HepG2 (cell line): ENCODE data around the gene CCDC33. TPM values are rescaled to one million over a fixed set of nuclear protein-coding genes. Genes with fewer than 3 reads are reported as not detected.
A peak's percentile ranks its signal among the peaks of the same experiment; 100 is the strongest.

Experiments
- ATAC-seq: fragments of 200-7000 bp; cut with Tn5 transposase; 3 replicates; pipeline ENCODE4 v1.9.1; 2020; ENCODE audit warnings: mild to moderate bottlenecking, moderate library complexity
- BruUV-seq: library from RNA; stranded (reverse); fragments of 400-500 nt; replicated peaks from 2 replicates; lab custom pipeline; 2021; lab: Mats Ljungman, UMichigan
- CTCF ChIA-PET: fragments of 300-600 bp; formaldehyde crosslinking; extraction: SDS; loops from one replicate; lab custom pipeline; 2021; ENCODE audit warnings: low total read pairs, inconsistent platforms, low intra/inter-chr PET ratio; lab: Yijun Ruan, JAX
- POLR2A ChIA-PET: fragments of 350-600 bp; sonication (Branson Sonifier 250); formaldehyde crosslinking; loops from one replicate; lab custom pipeline; 2020; ENCODE audit warnings: antibody characterized with exemption, inconsistent platforms; lab: Yijun Ruan, JAX
- DNase-seq: peaks from one replicate; pipeline ENCODE4 v3.0.0-alpha.2; 2015; ENCODE audit warnings: low spot score
- FAIRE-seq: peaks from 3 replicates; lab custom pipeline; 2011; peaks lifted over from hg19 to GRCh38; lab: Jason Lieb, UNC
- H2AFZ ChIP-seq: one replicate; pipeline ENCODE4 v1.6.1; 2011; ENCODE audit warnings: low read length, inconsistent platforms
- H3K27ac ChIP-seq: fragments of 300-600 bp; 3 replicates; pipeline ENCODE4 v1.8.0; 2011; ENCODE audit warnings: mixed run types, mild to moderate bottlenecking, mixed read lengths, low read length, inconsistent platforms; ENCODE audit not compliant: insufficient read depth; ENCODE audit errors: extremely low read length
- H3K27me3 ChIP-seq, 2 experiments: fragments of 200-600 bp in 1 of 2; 2 replicates in 1 of 2; 3 replicates in 1 of 2; pipeline versions ENCODE4 v1.6.0 to v1.8.0; 2011; ENCODE audit warnings: low read length in 2 of 2, mild to moderate bottlenecking in 2 of 2, moderate library complexity in 2 of 2, inconsistent platforms in 1 of 2; ENCODE audit not compliant: insufficient read depth in 2 of 2, control insufficient read depth in 1 of 2
- H3K36me3 ChIP-seq, 2 experiments: fragments of 200-600 bp in 1 of 2; replicated peaks in 1 of 2; 2 replicates in 1 of 2; 3 replicates in 1 of 2; pipeline versions ENCODE4 v1.5.1 to v1.8.0; 2011; ENCODE audit warnings: low read length in 2 of 2, inconsistent platforms in 1 of 2; ENCODE audit not compliant: insufficient read depth in 2 of 2, control insufficient read depth in 1 of 2
- H3K4me1 ChIP-seq: 2 replicates; pipeline ENCODE4 v1.5.1; 2012; ENCODE audit warnings: low read length, inconsistent platforms; ENCODE audit not compliant: insufficient read depth
- H3K4me2 ChIP-seq: 2 replicates; pipeline ENCODE4 v1.6.0; 2011; ENCODE audit warnings: low read depth, low read length, inconsistent platforms
- H3K4me3 ChIP-seq, 3 experiments: fragments of 200-600 bp in 1 of 3; sonication (generic), shearing (Covaris generic) in 1 of 3; replicated peaks in 1 of 3; 2 replicates each; pipeline ENCODE4 v1.5.1; 2011 to 2016; ENCODE audit warnings: low read length in 3 of 3, inconsistent platforms in 2 of 3, low read depth in 2 of 3, mild to moderate bottlenecking in 2 of 3, control low read depth in 1 of 3, mixed read lengths in 1 of 3; ENCODE audit not compliant: insufficient read depth in 1 of 3
- H3K79me2 ChIP-seq: one replicate; pipeline ENCODE4 v1.6.1; 2011; ENCODE audit warnings: low read length, inconsistent platforms; ENCODE audit not compliant: insufficient read depth
- H3K9ac ChIP-seq: 2 replicates; pipeline ENCODE4 v1.6.0; 2011; ENCODE audit warnings: mild to moderate bottlenecking, low read depth, low read length, inconsistent platforms; ENCODE audit not compliant: insufficient read depth
- H3K9me3 ChIP-seq: 2 replicates; pipeline ENCODE4 v1.5.1; 2012; ENCODE audit warnings: mild to moderate bottlenecking, low read length
- H4K20me1 ChIP-seq: 2 replicates; pipeline ENCODE4 v1.6.0; 2011; ENCODE audit warnings: inconsistent platforms, mild to moderate bottlenecking, low read length, moderate library complexity; ENCODE audit not compliant: insufficient read depth
- CBX2 ChIP-seq, 2 experiments: fragments of 200-600 bp in 1 of 2; sonication (generic); formaldehyde crosslinking in 1 of 2; IDR thresholded peaks; 2 replicates each; pipeline versions ENCODE4 v1.7.0 to v1.8.1; 2018 to 2022; ENCODE audit warnings: low read depth in 2 of 2, low read length in 1 of 2, mild to moderate bottlenecking in 1 of 2, missing genetic modification reagents in 1 of 2
- EED ChIP-seq: sonication (generic); formaldehyde crosslinking; IDR thresholded peaks from 2 replicates; pipeline ENCODE4 v1.5.0; 2020; ENCODE audit warnings: mild to moderate bottlenecking, missing genetic modification reagents
- FOXC1 ChIP-seq: sonication (generic); formaldehyde crosslinking; IDR thresholded peaks from 2 replicates; pipeline ENCODE4 v1.8.0; 2022; ENCODE audit warnings: mild to moderate bottlenecking, missing genetic modification reagents, borderline replicate concordance
- GATAD1 ChIP-seq: IDR thresholded peaks from 2 replicates; pipeline ENCODE4 v1.6.1; 2016; ENCODE audit warnings: missing genetic modification reagents, missing compliant biosample characterization
- KDM4B ChIP-seq: sonication (generic); formaldehyde crosslinking; IDR thresholded peaks from 2 replicates; pipeline ENCODE4 v1.4.0; 2020; ENCODE audit warnings: missing genetic modification reagents
- NCOA5 ChIP-seq: sonication (generic); formaldehyde crosslinking; IDR thresholded peaks from 2 replicates; pipeline ENCODE4 v1.4.0; 2020; ENCODE audit warnings: missing genetic modification reagents
- NR2F1 ChIP-seq, 2 experiments: fragments of 450-650 bp in 1 of 2; formaldehyde crosslinking in 1 of 2; IDR thresholded peaks; 2 replicates each; pipeline versions ENCODE4 v1.5.0 to v1.6.1; 2016 to 2020; ENCODE audit warnings: mild to moderate bottlenecking in 1 of 2, missing compliant biosample characterization in 1 of 2, missing genetic modification reagents in 1 of 2, moderate library complexity in 1 of 2
- PRPF4 ChIP-seq: fragments of 200-400 bp; formaldehyde crosslinking; IDR thresholded peaks from 2 replicates; pipeline ENCODE4 v1.6.1; 2016; ENCODE audit warnings: low read length, low read depth; ENCODE audit not compliant: poor library complexity, severe bottlenecking
- RAD51 ChIP-seq: fragments of 450-650 bp; IDR thresholded peaks from 2 replicates; pipeline ENCODE4 v1.6.1; 2016; ENCODE audit warnings: borderline replicate concordance
- REST ChIP-seq, 2 experiments: IDR thresholded peaks; 2 replicates each; pipeline ENCODE4 v1.6.1; 2011 to 2012; ENCODE audit warnings: low read length in 2 of 2, borderline replicate concordance in 1 of 2, low read depth in 1 of 2, mild to moderate bottlenecking in 1 of 2, moderate library complexity in 1 of 2
- ZNF253 ChIP-seq: sonication (generic); formaldehyde crosslinking; IDR thresholded peaks from 2 replicates; pipeline ENCODE4 v1.8.0; 2022; ENCODE audit warnings: mild to moderate bottlenecking, missing genetic modification reagents, borderline replicate concordance
- ZNF263 ChIP-seq: sonication (generic); formaldehyde crosslinking; IDR thresholded peaks from 2 replicates; pipeline ENCODE4 v1.4.0; 2020; ENCODE audit warnings: missing genetic modification reagents
- ZNF317 ChIP-seq: sonication (generic); formaldehyde crosslinking; IDR thresholded peaks from 2 replicates; pipeline ENCODE4 v1.5.0; 2020; ENCODE audit warnings: mild to moderate bottlenecking, missing genetic modification reagents
- ZNF441 ChIP-seq: sonication (generic); formaldehyde crosslinking; IDR thresholded peaks from 2 replicates; pipeline ENCODE4 v1.7.0; 2021; ENCODE audit warnings: missing genetic modification reagents, borderline replicate concordance
- ZNF460 ChIP-seq: sonication (generic); formaldehyde crosslinking; IDR thresholded peaks from 2 replicates; pipeline ENCODE4 v1.5.1; 2020; ENCODE audit warnings: missing genetic modification reagents, mild to moderate bottlenecking, borderline replicate concordance
- ZNF562 ChIP-seq: sonication (generic); formaldehyde crosslinking; IDR thresholded peaks from 2 replicates; pipeline ENCODE4 v1.8.0; 2022; ENCODE audit warnings: missing genetic modification reagents, borderline replicate concordance
- ZNF652 ChIP-seq: IDR thresholded peaks from 2 replicates; pipeline ENCODE4 v1.6.1; 2016; ENCODE audit warnings: low read depth, borderline replicate concordance
- WGBS: methylation state at CpG from one replicate; pipeline ENCODE4 v1.1.6; 2017; ENCODE audit warnings: low lambda C conversion rate; 5-methylcytosine and 5-hydroxymethylcytosine counted together
- in situ Hi-C: cut with HindIII; loops from 2 replicates; pipeline ENCODE4 v1.10.0; 2017; ENCODE audit warnings: low pct_unique_long_range_greater_than_20kb; ENCODE audit not compliant: extremely low pct_ligation_motif_present
- intact Hi-C: fragments of 100-400 bp; cut with micrococcal nuclease; formaldehyde crosslinking; loops from one replicate; pipeline ENCODE4 v1.10.0; 2022; ENCODE audit not compliant: unreplicated experiment
- polyA plus RNA-seq, 8 experiments: library from polyadenylated mRNA; depleted of rRNA in 3 of 8; stranded (reverse) in 7 of 8; unstranded in 1 of 8; fragments of >200 nt; fragmentation: Illumina TruSeq in 4 of 8; extraction: Trizol in 4 of 8; gene quantifications; 2 replicates each; pipeline versions ENCODE4 v1.2.1 to v1.2.3, GENCODE V29; 2011 to 2016; ENCODE audit warnings: low read depth in 4 of 8, missing spikeins in 1 of 8, mixed read lengths in 1 of 8; ENCODE audit not compliant: insufficient read depth in 1 of 8
- total RNA-seq, 5 experiments: library from RNA; depleted of rRNA; stranded (reverse); fragments of >200 nt; fragmentation: Illumina TruSeq; extraction: Trizol; gene quantifications; 2 replicates each; pipeline ENCODE4 v1.2.3, GENCODE V29; 2016; ENCODE audit warnings: low read depth in 1 of 5

CCDC33 gene
- total and polyA plus RNA-seq, 2 of the 13 experiments (the other 11 are each of a cell fraction or from before 2014, with no cell fraction given): 0.30 TPM; not detected in 1

GRCh38 chr15:74240897-74241614 lies 4.9 kb downstream of the CCDC33 start (continued):
- no peak for TF ChIP-seq NR2F1 (CRISPR knock-in tag; IDR thresholded peaks at IDR 0.05)

- no peaks in the 10 kb centered on the region for H4K20me1 ChIP-seq
- BruUV-seq: no TSS peak
- in situ Hi-C loops: no loop called here
- H2AFZ ChIP-seq: no peak overlapping the region
- no peaks in the 10 kb centered on the region for H3K9me3 ChIP-seq
- POLR2A ChIA-PET: no interaction called here
- CTCF ChIA-PET: no interaction called here
- H3K9ac ChIP-seq: no peak overlapping the region
- H3K27me3 ChIP-seq: peaks cover 4 to 32% of the 10 kb centered on the region in 2 experiments
- peaks cover 13% of the 10 kb centered on the region; the same call in 1 of the 2 replicates for H3K4me1 ChIP-seq
- no peak overlapping the region for H3K27ac ChIP-seq
- WGBS: 10% methylated on average over 10 of the region's 11 CpGs
- ATAC-seq (peak; percentile 62; the same call in 2 of the 3 replicates), DNase-seq (peak; percentile 6), FAIRE-seq (no peak)
- no peaks in the 10 kb centered on the region for H3K36me3 ChIP-seq
- no peak overlapping the region for H3K4me3 ChIP-seq
- no peaks in the 10 kb centered on the region for H3K79me2 ChIP-seq
- H3K4me2 ChIP-seq: no peak overlapping the region
- intact Hi-C loops: no loop called here
- TF ChIP-seq EED: no peak
- peak; percentile 39; the same call in 1 of the 2 replicates for TF ChIP-seq ZNF263 (CRISPR knock-in tag)
- no peak for TF ChIP-seq GATAD1
- TF ChIP-seq RAD51: no peak
- TF ChIP-seq ZNF460 (CRISPR knock-in tag): no peak
- TF ChIP-seq ZNF441 (CRISPR knock-in tag): no peak
- TF ChIP-seq KDM4B (CRISPR knock-in tag): no peak
- no peak for TF ChIP-seq CBX2 (IDR thresholded peaks at IDR 0.05; ENCODE audit: low read depth, low read length)
- no peak for TF ChIP-seq CBX2 (CRISPR knock-in tag; IDR thresholded peaks at IDR 0.05; ENCODE audit: low read depth)
- no peak for TF ChIP-seq ZNF317 (CRISPR knock-in tag)
- TF ChIP-seq ZNF253 (CRISPR knock-in tag): no peak
- peak; percentile 91 for TF ChIP-seq ZNF652 (CRISPR knock-in tag)
- no peak for TF ChIP-seq ZNF562 (CRISPR knock-in tag)
- TF ChIP-seq PRPF4: no peak
- no peak for TF ChIP-seq FOXC1 (CRISPR knock-in tag)
- TF ChIP-seq REST (IDR thresholded peaks at IDR 0.05; ENCODE audit: borderline replicate concordance in 1 of 2, low read depth in 1 of 2, low read length in 2 of 2): no peak
- no peak for TF ChIP-seq NCOA5
Measured at GRCh38 chr15:74242441-74243185, 6.5 kb downstream of the CCDC33 start.
